ENCODE measurements around the gene LCN10.
"Not testable (repeated sequence)": the region's sequence is repeated elsewhere in the genome, so short reads cannot be mapped to it uniquely, and the experiment has no call there.

The LCN10 gene

DNA sequence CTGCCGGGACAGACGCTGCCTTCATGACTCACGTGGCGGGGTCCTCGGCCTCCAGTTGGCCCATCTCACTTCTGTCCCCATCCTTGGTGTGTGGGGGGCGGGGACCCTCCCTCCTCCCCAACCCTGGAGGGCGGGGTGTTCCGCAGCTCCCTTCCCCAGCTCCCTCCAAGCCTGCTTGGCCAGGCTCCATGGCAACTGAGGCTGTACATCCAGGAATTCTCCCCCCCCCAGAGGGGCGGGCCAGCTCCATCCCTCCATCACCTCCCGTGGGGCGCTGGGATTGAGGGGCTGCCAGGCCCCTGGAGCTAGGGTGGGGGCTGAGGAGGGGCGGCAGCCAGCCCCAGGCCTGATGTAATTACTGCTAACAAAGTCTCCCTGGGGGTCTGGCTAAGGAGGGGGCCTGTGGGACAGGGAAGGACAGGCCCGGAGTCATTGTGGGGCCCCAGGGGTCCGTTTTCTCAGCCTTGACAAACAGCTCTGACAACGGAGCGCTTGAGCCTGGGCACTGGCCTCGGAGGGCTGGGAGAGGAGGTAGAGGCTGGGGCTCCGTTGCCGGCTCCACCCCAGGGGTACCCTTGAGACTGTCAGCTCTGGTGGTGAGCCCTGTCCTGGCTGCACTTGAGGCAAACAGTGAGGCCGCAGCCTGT, 22.4 kb downstream of the LCN10 start:
- Mint-ChIP-seq H3K36me3 (peaks cover 17% of the 10 kb centered on the region), H3K27ac (no peak overlapping the region), H3K4me3 (no peak overlapping the region), H3K9me3 (no peaks in the 10 kb centered on the region), H3K27me3 (peaks cover 12% of the 10 kb centered on the region), H3K4me1 (peaks cover 10% of the 10 kb centered on the region)
- no peak for DNase-seq
- CTCF ChIA-PET, result interaction anchor here (3.4 kb wide), 1 partner anchor 8 kb away, joined by 13 read pairs; no protein-coding TSS in a partner anchor

- Mint-ChIP-seq H3K36me3 (peaks cover 11% of the 10 kb centered on the region), H3K4me1 (peaks cover 5% of the 10 kb centered on the region), H3K27ac (no peak overlapping the region), H3K9me3 (no peaks in the 10 kb centered on the region), H3K4me3 (no peak overlapping the region), H3K27me3 (peaks cover 23% of the 10 kb centered on the region)
- no peak for DNase-seq
- CTCF ChIA-PET, result interaction anchor here (0.9 to 3.4 kb wide), 2 partner anchors 9 to 231 kb away, joined by 3 to 13 read pairs; no protein-coding TSS in a partner anchor
Measured at GRCh38 chr9:136719195-136719880, 23.4 kb downstream of the LCN10 start.

DNA sequence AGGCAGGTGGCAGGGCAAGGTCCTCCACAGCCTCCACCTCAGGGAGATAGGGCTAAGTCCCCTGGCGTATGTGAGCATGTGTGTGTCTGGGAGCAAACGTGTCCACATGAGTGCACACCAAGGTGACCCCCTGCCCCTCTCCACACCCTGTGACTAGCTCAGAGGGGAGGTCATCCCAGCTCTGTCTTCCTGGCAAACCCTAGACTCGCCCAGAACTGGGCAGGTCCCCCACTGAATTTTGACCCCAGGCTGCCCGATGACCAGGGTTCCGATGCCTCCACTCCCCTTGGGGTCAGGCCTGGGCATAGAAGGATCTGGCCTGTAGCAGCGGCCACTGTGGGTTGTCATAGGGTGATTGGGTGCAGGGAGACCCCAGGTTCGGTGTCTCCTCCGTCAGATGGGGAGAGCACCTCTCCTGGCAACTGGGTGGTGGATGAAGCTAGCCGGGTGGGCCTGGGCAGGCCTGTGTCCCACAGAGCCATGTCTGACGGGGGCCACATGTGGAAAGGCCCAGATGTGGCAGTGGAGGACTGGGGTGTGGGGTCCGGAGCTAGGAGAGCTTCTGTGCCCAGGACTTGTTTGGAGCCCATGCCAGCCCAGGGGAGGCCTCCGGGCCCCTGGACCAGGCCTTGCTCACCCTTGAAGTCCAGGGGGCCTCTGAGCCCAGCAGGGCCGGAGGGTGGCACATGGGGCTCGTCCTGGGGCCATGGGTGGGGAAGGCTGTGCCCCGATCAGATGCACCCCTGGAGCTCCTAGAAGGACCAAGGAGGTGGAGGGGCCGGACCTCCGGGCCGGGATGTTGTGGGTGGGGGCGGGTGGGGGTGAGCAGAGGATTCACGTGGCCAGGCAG, 24.2 kb downstream of the LCN10 start:
- peaks cover 30% of the 10 kb centered on the region for H3K27me3 Mint-ChIP-seq
- H3K4me1 Mint-ChIP-seq, result peaks cover under 1% of the 10 kb centered on the region
- no peak overlapping the region for H3K27ac Mint-ChIP-seq
- no peak overlapping the region for H3K4me3 Mint-ChIP-seq
- peaks cover 4% of the 10 kb centered on the region for H3K36me3 Mint-ChIP-seq
- no peaks in the 10 kb centered on the region for H3K9me3 Mint-ChIP-seq
- DNase-seq, result no peak
- CTCF ChIA-PET, result interaction anchor here (0.9 to 3.4 kb wide), 2 partner anchors 10 to 231 kb away, joined by 3 to 13 read pairs; no protein-coding TSS in a partner anchor

DNA sequence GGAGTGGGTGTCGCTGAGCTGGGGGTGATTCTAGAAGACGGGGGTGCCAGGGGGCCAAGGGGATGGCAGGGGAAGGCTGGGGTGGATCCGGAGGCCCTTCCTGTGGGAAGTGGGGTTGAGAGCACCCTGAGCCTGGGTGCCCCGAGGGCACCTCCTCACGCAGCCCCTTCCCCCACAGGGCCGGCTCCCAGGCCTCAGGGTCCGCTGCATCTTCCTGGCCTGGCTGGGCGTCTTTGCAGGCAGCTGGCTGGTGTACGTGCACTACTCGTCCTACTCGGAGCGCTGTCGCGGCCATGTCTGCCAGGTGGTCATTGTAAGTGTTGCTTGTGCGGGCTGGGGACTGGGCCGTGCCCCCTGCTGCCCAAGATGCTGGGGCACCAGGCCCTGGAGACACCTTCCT, 25.3 kb downstream of the LCN10 start:
- H3K4me3 Mint-ChIP-seq, result no peak overlapping the region
- H3K4me1 Mint-ChIP-seq, result no peaks in the 10 kb centered on the region
- no peak overlapping the region for H3K27ac Mint-ChIP-seq
- CTCF ChIA-PET, result interaction anchor here (3.4 kb wide), 1 partner anchor 11 kb away, joined by 13 read pairs; no protein-coding TSS in a partner anchor
- H3K27me3 Mint-ChIP-seq, result peaks cover 41% of the 10 kb centered on the region
- peaks cover 3% of the 10 kb centered on the region for H3K36me3 Mint-ChIP-seq
- H3K9me3 Mint-ChIP-seq, result no peaks in the 10 kb centered on the region
- DNase-seq, result no peak

GRCh38 chr9:136714893-136715274, 27.9 kb downstream of the LCN10 start:
- no peak for DNase-seq
- Mint-ChIP-seq H3K27ac (no peak overlapping the region), H3K4me3 (no peak overlapping the region), H3K4me1 (peaks cover 4% of the 10 kb centered on the region), H3K36me3 (no peaks in the 10 kb centered on the region), H3K27me3 (peaks cover 62% of the 10 kb centered on the region), H3K9me3 (no peaks in the 10 kb centered on the region)
- CTCF ChIA-PET, result interaction anchor here (1.1 to 1.7 kb wide), 2 partner anchors 12 to 15 kb away, joined by 4 to 5 read pairs; no protein-coding TSS in a partner anchor

- Mint-ChIP-seq H3K9me3 (no peaks in the 10 kb centered on the region), H3K4me3 (no peak overlapping the region), H3K4me1 (peaks cover 4% of the 10 kb centered on the region), H3K27me3 (peaks cover 68% of the 10 kb centered on the region), H3K36me3 (no peaks in the 10 kb centered on the region), H3K27ac (no peak overlapping the region)
- CTCF ChIA-PET, result interaction anchor here (1.3 to 1.7 kb wide), 2 partner anchors 12 to 315 kb away, joined by 3 to 5 read pairs; no protein-coding TSS in a partner anchor
- no peak for DNase-seq
Measured at GRCh38 chr9:136714096-136714892, 28.4 kb downstream of the LCN10 start.

- no peak overlapping the region for H3K4me3 Mint-ChIP-seq
- CTCF ChIA-PET, result interaction anchor here (0.8 to 1.7 kb wide), 3 partner anchors 13 to 316 kb away, joined by 3 to 5 read pairs (median 4); no protein-coding TSS in a partner anchor
Measured at GRCh38 chr9:136713550-136713949, 29.2 kb downstream of the LCN10 start.

GRCh38 chr9:136712690-136713544, 29.8 kb downstream of the LCN10 start:
- CTCF ChIA-PET, result interaction anchor here (0.8 to 1.3 kb wide), 2 partner anchors 14 to 316 kb away, joined by 3 to 4 read pairs; no protein-coding TSS in a partner anchor
- H3K27ac Mint-ChIP-seq, result no peak overlapping the region
- no peak overlapping the region for H3K4me3 Mint-ChIP-seq
- H3K9me3 Mint-ChIP-seq, result no peaks in the 10 kb centered on the region
- no peaks in the 10 kb centered on the region for H3K36me3 Mint-ChIP-seq
- peaks cover 4% of the 10 kb centered on the region for H3K4me1 Mint-ChIP-seq
- no peak for DNase-seq
- peaks cover 79% of the 10 kb centered on the region for H3K27me3 Mint-ChIP-seq

More at GRCh38 chr9:136713550-136713949, 29.2 kb downstream of the LCN10 start:
- H3K27me3 Mint-ChIP-seq, result peaks cover 75% of the 10 kb centered on the region
- no peak overlapping the region for H3K27ac Mint-ChIP-seq
- DNase-seq, result no peak
- no peaks in the 10 kb centered on the region for H3K9me3 Mint-ChIP-seq
- H3K36me3 Mint-ChIP-seq, result no peaks in the 10 kb centered on the region
- peaks cover 4% of the 10 kb centered on the region for H3K4me1 Mint-ChIP-seq

DNA sequence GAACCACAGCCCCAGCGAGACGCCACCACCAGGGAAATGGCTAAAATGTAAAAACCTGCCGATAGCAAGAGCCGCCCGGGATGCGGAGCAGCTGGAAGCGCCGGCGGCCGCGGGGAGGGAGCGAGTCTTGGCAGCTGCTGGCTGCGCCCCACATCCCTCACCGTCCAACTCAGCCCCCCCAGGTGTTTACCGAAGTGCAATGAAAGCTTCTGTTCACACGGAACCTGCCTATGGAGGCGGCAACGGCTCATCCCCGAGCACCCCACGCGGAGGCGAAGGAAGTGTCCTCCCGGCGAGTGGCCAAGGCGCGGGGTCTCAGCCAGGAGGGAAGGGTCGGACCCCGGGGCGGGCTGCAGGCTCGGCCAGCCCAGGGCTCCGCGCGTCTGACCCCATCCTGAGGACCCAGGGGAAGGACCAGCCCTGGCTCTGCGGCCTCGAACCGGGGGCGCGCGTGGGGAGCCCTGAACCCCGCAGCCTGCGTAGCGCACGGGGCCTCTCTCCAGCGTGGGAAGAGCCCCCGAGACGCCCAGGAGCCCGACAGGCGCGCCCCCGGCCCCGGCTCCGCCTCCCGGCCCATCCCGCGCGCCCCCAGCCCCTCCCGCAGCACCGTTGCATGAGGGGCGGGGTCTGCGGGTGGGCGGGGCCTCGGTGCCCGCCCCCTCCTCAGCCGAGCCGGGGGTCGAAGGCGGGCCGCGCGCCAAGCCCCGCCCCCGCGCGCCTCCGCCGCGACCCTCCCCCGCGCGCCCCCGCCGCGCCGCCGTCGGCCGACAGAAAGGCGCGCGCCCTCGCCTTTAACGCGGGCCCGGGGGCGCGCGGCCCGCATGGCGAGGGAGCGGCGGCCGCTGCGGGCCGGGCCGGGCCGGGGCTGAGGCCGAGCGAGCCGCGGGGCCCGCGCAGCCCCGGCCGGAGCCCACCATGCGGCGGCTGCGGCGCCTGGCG, 30.7 kb downstream of the LCN10 start, which contains the start of gene DIPK1B:
DIPK1B (plus strand) TSS at position 822 of the 939 bp plus-strand sequence; CDS start at position 916, 94 bp downstream.
- no peak for DNase-seq
- peak within 1 kb of the TSS; percentile 56 for H3K4me3 Mint-ChIP-seq
- H3K9me3 Mint-ChIP-seq, result no peaks in the 10 kb centered on the region
- CTCF ChIA-PET, result no interaction called here
- H3K4me1 Mint-ChIP-seq, result peaks cover 4% of the 10 kb centered on the region
- no peak within 1 kb of the TSS for H3K27ac Mint-ChIP-seq
- H3K36me3 Mint-ChIP-seq, result no peaks in the 10 kb centered on the region
- H3K27me3 Mint-ChIP-seq, result peaks cover 85% of the 10 kb centered on the region

DNA sequence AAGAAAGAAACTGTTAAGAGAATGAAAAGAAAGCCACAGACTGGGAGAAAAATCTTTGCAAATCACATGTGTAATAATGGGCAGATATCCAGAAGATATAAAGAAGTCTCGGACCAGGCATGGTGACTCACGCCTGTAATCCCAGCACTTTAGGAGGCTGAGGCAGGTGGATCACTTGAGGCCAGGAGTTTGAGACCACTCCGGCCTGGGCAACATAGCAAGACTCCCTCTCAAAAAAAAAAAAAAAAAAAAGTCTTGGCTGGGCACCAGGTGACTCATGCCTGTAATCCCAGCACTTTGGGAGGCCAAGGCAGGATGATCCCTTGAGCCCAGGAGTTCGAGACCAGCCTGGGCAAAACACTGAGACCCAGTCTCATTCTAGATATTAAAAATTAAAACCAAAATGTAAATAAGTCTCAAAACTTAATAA, 31.5 kb downstream of the LCN10 start:
- DNase-seq, CTCF ChIA-PET, H3K4me1 Mint-ChIP-seq, H3K36me3 Mint-ChIP-seq, H3K27ac Mint-ChIP-seq, H3K9me3 Mint-ChIP-seq: not testable (repeated sequence)
- peaks cover 91% of the 10 kb centered on the region for H3K27me3 Mint-ChIP-seq
- H3K4me3 Mint-ChIP-seq, result peak overlapping the region; percentile 56

DNA sequence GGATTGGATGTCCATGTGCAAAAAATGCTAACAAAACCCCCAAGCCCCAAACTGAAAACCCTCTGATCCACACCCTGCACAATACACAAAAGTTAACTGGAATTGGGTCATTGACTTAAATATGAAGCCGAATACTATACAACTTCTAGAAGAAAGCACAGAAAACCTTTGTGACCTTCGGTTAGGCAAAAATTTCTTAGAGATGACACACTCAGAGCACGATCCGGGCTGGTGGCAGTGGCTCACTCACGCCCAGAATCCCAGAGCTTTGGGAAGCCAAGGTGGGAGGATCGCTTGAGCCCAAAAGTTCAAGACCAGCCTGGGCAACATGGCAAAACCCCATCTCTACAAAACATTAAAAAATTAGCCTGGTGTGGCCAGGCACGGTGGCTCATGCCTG, 32.2 kb downstream of the LCN10 start:
- peaks cover 91% of the 10 kb centered on the region for H3K27me3 Mint-ChIP-seq
- H3K27ac Mint-ChIP-seq, result no peak overlapping the region
- H3K4me1 Mint-ChIP-seq, result peaks cover 4% of the 10 kb centered on the region
- H3K4me3 Mint-ChIP-seq, result no peak overlapping the region
- no peak for DNase-seq
- no peaks in the 10 kb centered on the region for H3K9me3 Mint-ChIP-seq
- no peaks in the 10 kb centered on the region for H3K36me3 Mint-ChIP-seq
- CTCF ChIA-PET, result no interaction called here
